GM18867 (cell line): ENCODE results near the gene GRAMD2B.
A peak's percentile ranks its signal among the peaks of the same experiment; 100 is the strongest.
"Not testable (repeated sequence)": the region's sequence is repeated elsewhere in the genome, so short reads cannot be mapped to it uniquely, and the experiment has no call there.

Experiments
- ATAC-seq: cut with Tn5 transposase; IDR thresholded peaks from one replicate; pipeline ENCODE4 v1.9.1; 2021; ENCODE audit warnings: mild to moderate bottlenecking, moderate library complexity; ENCODE audit not compliant: unreplicated experiment

GRAMD2B gene, protein sequence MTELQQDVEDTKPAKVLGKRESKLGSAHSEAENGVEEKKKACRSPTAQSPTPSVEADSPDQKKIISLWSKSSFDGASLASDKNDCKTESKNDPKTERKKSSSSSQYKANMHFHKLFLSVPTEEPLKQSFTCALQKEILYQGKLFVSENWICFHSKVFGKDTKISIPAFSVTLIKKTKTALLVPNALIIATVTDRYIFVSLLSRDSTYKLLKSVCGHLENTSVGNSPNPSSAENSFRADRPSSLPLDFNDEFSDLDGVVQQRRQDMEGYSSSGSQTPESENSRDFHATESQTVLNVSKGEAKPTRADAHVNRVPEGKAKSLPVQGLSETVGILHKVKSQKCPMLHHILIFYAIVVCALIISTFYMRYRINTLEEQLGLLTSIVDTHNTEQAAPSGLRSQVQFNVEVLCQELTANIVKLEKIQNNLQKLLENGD

DNA sequence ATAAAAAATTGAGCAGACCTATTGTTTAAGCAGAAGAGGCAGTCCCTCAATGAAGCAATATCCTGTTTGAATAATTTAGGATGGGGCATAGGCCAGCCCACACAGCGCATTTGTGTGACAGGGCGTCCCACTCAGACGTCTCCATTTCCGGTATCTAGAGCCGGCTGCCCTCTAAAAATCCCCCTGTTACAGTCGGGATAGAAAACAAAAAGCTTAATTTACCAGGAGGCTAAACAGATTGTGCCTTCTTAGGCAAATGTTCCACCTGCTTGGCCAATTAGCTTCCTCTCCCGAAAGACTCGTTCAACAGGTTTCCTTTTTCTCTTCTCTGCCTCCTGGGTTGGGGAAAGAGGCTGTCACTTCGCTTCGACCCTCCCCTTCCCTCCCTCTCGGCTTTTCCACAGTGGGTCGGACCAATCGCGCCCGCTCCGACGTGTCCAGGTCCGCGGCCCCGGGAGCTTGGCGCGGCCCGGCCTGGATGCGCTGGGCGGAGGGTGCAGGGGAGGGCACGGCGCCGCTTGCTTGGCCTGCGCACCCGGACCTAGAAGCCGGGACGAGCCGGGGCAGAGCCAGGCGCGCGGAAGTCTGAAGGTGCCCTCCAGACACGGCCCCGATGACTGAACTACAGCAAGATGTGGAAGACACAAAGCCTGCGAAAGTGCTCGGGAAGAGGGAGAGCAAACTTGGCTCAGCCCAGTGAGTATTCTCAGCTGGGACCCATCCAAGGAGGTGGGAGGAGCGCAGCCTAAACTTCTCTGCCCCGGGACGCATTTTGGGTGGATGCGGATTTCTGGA, at the start of gene GRAMD2B:
Gene GRAMD2B (plus strand): TSS at position 416 of the 795 bp plus-strand sequence. CDS start 198 bp downstream, at position 614.
- ATAC-seq = peak; percentile 89

DNA sequence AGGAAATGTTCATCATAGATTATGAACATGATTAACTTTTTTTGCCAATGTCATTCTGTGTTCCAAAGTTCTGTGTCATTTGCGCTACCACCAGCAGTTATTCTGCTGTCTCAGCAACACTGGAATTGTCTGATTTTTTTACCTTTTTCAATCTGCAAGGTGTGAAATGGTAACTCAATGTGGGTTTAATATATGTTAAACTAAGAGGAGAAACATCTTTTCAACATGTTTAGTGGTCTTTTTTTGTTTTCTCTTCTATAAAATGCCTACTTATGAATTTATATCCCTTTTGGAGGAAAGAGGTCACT, 49.1 kb upstream of the GRAMD2B start:
- ATAC-seq = no peak

DNA sequence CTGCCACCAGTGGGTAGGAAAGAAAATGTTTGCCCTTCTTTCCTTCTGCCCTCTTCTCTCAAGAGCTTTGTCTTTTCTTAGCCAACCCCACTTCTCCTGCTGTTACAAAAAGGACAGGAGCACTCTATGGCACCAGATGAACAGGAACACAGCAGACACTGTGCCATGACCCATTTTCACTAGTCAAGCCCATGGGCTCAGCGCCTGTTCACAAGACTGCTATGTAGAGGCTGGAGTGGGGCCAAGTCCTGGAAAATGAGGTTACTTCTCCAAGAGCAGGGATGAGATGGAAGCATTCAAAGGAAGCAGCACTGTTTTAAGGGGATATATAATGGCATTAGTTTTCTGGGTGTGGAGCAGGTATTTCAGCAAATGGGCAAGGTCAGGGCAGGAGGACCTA, 46.8 kb upstream of the GRAMD2B start:
- ATAC-seq = no peak

DNA sequence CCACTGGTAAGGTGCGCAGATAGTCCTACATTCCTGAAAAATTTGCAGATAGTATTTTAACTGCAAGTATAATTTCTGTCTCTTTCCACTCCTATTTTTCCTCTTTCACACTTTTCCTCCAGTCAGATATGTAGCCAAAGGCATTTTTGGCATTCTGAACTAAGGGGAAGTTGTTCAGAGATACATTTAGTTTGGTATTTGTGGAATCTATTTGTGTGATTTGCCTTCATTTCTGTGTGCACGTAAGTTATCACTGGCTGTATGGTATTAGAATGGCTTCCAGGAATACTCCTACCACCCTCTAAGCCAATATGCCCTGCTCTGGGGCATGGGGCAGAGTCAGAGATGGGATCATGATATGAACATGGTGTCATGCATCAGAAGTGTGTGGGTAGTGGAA, 45.8 kb upstream of the GRAMD2B start:
- ATAC-seq = no peak

DNA sequence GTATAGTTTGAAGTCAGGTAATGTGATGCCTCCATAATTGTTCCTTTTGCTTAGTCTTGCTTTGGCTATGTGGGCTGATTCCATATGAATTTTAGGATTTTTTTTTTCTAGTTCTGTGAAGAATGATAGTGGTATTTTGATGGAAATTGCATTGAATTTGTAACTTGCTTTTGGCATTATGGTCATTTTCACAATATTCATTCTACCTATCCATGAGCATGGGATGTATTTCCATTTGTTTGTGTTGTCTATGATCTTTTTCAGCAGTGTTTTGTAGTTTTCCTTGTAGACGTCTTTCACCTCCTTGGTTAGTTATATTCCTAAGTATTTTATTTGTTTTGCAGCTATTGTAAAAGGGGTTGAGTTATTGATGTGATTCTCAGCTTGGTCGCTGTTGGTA, 42.9 kb upstream of the GRAMD2B start:
- not testable (repeated sequence) for ATAC-seq

DNA sequence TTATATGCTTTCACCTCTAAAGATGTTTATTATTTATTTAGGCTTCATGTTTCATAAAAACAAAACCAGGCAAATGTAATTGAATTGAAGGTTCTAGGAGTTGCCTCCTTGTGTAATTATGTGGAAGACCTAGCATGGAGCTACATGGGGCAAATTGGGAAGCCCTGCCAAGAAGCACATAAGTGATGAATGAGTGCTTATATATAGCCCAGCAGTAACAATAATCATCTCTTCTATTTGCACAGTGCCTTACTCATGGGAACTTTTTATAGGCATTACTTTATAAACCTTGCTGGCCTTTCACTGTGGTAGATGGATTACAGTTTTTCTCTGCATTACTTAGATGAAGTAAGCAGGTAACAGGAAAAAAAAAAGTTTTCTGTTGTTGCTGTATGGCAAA, 40.0 kb upstream of the GRAMD2B start:
- no peak for ATAC-seq

DNA sequence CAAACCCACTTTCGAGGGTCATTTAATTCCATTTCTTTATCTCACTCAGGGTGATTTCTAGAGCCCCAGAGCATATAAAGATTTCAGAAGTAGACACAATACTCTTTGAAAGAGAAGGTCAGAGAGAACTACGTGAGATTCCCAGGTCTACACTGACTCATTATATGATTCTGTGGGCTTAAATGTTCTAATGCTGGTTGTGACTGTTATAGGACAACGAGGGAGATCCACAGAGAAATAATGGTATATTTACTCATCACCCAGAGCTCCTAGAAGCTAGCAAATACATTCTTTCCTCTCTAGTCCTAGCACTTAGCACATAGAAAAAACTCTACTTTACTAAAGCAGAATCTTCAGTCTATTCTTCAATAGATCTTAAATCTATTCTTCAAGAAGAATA, 39.4 kb upstream of the GRAMD2B start:
- ATAC-seq = no peak

DNA sequence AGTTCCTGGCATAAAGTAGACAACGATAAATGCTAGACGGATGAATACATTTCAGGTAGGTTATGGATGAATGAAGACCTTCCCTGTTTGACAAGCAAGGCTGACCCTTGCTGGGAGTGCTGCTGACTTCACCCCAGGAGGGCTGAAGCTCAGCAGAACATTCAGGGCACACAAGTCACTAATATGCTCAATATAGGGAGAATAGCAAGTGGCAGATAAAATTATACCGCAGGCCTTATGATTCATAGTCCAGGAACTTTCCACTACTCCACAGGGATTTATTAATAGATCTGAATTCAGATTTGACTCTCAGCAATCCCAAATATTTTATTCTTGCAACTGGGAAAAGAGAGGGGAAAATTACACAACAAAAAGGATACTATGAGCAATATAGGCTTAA, 38.2 kb upstream of the GRAMD2B start:
- no peak for ATAC-seq

DNA sequence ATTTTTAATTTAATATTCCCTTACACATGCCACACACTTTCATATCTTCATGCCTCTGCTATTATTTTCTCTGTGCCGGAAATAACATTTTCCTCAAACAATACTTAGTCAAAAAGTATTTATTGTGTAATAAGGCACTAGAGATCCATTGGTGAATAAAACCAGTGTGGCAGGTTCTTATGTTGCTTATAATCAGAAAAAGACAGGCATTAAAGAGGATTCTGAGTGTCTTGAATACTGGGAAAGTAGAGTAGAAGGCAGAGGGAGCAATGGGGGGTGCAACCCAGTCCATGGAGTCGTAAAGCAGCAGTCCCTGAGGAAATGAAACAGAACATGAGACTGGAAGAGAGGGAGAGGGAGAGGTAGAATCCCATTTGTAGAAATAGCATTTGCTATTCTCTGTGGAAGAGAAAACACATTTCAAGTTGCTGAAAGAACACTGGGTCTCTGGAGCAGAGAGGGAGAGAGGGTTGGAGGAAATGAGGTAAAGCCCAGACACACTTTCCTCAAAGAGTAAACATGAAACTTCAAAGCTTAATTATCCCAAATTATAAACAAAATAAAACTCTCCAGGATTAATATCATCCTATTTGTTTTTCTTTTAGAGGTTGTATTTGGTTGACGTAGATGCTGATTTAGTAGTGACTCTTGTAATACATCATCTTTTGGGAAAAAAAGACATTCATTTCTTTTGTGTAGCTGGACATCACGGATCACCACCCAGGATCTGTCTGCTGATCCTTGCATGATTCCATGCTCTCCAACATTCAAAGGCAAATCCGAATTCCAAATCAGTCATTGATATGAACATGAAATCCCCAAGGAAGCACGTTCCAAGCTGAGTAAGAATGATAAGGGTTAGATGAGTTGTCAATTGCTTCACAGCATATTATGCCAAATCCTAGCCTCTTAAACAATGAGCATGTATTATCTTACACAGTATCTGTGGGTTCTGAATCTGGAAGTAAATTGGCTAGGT, 37.4 kb upstream of the GRAMD2B start:
- ATAC-seq = no peak

DNA sequence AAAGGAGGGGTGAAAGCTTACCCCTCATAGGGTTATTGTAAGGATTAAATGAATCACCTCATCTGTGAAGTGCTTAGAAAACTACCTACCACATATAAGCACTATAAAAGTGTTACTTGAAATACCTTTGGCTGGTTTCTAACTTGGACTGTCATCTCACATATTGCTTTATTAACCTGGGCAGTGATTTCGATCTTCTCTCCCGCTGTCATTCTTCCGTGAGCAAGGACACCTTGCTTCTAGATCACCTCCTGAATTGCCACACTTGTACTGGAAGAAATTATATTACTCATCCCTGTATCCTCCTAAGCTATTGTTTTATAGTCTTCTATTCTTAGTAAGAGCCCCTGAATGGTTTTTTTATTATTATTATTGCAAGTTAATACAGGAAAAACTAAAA, 34.0 kb upstream of the GRAMD2B start:
- ATAC-seq = no peak

DNA sequence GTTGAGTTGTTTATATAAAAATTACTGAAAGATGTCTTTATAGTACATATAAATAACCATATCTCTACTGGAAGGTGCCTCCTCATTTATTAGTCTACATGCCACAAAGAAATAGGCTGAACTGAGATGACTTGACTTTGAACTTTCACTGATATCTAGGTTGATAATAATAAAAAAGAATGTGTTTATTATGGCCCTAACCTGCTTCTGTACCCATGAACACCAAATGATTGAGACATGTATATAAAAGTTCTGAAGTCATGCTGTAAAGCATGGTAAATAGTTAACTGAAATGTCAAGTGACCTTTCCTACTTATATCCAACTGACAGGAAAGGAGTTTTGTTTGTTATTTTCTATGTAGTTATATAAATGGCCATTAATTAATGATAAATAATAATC, 33.2 kb upstream of the GRAMD2B start:
- no peak for ATAC-seq

DNA sequence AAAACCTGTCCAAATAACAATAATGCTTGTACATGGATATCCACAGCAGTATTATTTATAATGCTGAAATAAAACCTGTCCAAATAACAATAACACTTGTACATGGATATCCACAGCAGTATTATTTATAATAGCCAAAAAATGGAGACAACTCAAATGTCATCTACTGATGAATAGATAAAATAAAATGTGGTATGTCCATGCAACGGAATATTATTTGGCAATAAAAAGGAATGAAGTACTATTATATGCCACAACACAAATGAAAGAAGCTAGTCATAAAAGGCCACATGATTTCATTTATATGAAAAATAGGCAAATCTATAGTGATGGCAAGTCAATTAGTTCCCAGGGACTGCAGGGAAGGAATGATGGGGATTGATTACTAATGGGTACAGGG, 31.8 kb upstream of the GRAMD2B start:
- no peak for ATAC-seq

DNA sequence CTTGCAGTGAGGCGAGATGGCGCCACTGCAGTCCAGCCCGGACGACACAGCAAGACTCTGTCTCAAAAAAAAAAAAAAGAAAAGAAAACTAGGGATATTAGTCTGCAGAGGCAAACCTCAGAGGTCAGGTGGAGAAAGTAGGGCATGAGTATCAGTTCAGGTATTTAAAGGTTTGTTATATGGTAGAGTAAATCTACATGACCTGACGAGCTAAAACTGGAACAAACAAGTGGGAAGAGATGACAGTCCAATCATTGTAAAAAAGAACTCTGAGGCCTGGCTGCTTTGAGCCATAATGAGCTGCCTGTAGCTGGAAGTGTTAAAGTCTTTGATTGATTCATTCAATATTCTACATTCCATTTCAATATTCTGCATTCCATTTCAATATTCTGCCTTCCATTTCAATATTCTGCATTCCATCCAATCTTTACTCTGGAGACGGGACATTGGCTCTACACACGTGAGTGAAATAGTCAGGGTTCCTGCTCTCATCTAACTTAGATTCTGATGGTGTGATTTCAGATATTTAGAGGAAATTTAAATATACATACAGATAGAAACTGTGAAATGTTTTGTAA, 28.9 kb upstream of the GRAMD2B start:
- no peak for ATAC-seq

DNA sequence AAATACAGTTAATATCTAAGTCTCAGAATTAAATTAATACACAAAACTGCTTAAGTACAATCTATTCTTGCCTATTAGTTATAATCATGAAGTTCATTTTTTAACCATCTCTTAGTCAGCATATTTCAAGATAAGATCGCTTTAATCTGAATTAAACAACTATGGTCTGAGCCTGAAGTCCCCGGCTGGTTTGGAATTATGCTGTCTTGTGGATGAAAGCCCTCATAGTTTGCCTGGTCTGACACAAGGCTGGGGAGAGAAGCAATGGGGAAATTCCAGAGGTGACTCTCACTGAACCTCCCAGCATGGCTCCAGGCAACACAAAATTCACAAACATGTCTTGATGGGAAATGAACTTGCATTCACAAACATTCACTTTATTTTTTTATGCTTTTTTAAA, 28.0 kb upstream of the GRAMD2B start:
- no peak for ATAC-seq

DNA sequence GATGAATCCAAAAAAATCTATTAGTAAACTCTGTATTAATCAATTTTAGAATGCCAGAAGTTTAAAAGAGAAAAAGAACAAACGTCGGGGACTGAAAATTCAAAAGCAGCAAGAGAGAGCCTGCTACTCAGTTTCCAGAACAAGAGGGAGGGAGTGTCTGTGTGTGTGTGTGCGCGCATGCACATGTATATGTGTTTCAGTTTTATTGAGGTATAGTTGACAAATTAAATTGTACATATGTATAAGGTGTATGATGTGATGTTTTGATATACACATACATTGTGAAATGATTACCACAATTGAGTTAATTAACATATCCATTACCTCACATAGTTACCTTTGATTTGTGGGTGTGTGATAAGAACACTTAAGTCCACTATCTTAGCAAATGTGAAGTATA, 27.6 kb upstream of the GRAMD2B start:
- no peak for ATAC-seq

DNA sequence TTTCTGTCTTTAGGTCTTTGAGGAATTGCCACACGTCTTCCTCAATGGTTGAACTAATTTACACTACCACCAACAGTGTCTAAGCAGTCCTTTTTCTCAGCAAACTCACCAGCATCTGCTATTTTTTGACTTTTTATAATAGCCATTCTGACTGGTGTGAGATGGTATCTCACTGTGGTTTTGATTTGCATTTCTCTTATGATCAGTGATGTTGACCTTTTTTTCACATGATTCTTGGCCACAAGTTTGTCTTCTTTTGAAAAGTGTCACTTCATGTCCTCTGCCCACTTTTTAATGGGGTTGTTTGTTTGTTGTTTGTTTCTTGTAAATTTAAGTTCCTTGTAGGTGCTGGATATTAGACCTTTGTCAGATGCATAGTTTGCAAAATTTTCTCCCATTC, 26.5 kb upstream of the GRAMD2B start:
- ATAC-seq = peak; percentile 69

DNA sequence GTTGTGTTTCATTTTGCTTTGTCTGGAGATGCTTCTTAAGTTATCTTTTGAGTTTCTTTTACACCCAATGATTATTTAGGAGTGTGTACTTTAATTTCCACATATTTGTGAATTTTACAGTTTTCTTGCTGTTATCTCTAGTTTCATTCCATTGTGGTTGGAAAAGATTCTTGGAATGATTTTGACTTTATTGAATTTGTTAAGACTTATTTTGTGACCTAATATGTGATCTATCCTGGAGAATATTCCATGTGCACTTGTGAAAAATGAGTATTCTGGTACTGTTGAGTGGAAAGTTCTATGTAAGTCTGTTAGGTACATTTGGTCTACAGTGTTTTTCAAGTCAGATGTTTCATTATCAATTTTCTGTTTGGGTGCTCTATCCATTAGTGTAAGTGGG, 24.4 kb upstream of the GRAMD2B start:
- no peak for ATAC-seq

DNA sequence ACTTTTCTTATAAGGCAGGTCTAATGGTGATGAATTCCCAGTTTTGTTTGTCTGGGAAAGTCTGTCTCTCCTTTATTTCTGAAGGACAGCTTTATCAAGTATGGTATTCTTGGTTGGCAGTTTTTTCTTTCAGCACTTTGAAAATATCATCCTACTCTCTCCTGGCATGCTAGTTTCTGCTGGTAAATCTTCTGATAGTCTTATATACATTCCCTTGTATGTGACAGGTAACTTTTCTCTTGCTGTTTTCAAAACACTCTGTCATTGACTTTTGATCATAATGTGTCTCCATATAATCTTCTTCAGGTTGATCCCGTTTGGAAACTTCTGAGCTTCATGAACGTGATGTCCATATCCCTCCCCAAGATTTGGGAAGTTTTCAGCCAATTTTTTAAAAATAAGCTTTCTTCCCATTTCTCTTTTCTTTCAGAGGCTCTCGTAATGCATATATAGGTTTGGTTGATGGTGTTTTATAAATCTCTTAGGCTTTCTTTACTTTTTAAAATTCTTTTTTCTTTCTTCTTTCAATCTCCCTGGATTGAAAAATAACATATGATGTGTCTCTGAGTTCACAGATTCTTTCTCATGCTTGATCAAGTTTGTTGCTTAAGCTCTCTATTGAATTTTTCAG, 22.5 kb upstream of the GRAMD2B start:
- no peak for ATAC-seq

DNA sequence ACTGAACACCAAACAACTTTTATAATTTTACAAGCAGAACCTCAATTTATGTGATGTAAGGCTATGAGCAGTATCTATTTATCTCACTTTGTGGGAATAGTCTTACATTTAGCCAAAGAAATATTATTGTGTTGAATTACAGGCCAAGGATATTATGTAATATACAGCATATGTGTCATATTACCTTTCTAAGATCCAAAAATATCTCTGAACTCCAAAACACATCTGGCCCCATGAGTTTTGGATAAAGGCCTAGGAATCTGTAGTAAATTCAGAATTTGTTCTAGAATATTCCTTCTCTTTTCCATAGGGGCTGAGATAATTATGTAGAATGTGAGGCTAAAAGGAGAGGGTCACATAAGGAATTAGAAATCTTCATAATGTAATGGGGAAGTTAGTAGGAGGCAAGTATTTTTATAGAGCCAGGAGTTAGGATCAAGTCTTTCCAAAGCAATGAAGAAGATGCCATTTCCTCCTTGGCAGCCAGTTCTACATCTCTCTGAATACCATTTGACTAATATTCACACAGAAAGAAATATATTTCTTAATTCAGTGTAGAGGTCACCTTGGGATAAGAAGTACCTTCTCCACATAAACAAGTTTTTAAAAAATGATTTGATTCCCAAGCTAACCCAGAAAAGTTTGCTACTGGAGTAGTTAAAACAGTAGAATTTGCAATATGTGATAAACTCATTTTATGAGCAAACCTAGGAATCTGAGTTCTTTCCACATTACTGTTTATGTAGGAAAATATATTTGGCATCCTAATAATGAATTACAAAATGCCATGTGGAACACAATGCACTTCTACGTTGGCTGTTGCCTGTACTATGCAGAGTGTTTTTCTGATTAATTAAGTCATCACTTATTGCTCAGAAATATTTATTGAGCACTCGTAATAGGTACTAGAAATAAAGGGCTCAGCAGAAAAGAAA, 20.3 kb upstream of the GRAMD2B start:
- ATAC-seq = no peak
